22Rv1 (cell line): Measurements from ENCODE around the gene EFHC1.

Experiments
- CTCF ChIP-seq: fragments of 450-650 bp; IDR thresholded peaks from 2 replicates; pipeline ENCODE4 v1.5.1; 2017; ENCODE audit warnings: mild to moderate bottlenecking
- ZFX ChIP-seq: fragments of 450-650 bp; IDR thresholded peaks from 2 replicates; pipeline ENCODE4 v1.6.1; 2017; ENCODE audit warnings: antibody characterized with exemption, borderline replicate concordance

GRCh38 chr6:52522151-52522626, 102.0 kb downstream of the EFHC1 start:
- TF ChIP-seq CTCF (no peak), ZFX (no peak)
